ENCODE measurements around the gene MTIF3. TPM values are rescaled to one million over a fixed set of nuclear protein-coding genes. Genes with fewer than 3 reads are reported as not detected.

MTIF3 gene
- total RNA-seq, 1 experiment from 2014 or later: 31.6 TPM

DNA sequence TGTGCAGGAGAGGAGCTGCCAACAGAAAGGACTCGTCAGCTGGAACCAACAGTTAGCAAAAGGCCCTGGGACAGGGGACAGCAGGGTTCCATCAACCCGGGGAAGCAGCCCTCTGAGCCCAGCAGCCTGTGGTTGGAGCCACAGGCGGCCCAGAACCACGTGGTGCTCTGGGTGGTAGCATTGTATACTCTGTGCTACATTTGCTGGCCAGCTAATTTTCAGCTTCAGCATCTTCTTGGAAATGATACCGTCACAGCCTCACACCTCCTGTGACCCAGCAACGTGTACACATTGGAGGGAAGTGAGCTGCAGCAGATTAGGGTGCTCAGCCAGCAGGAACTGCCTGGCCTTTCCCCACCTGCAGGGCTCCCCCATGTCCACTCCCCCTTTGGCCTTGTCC lies 13.1 kb upstream of the MTIF3 start:
- Histone ChIP-seq H3K9me3 (ENCODE audit: control insufficient read depth, low read depth, low read length) (no peaks in the 10 kb centered on the region), H3K14ac (ENCODE audit: insufficient read depth, low read length) (no peak overlapping the region), H2BK20ac (ENCODE audit: low read depth, low read length, poor library complexity, severe bottlenecking) (no peak overlapping the region), H4K20me1 (ENCODE audit: control insufficient read depth, insufficient read depth, insufficient read length) (peaks cover 3% of the 10 kb centered on the region), H3K18ac (ENCODE audit: insufficient read length, low read depth, low read length) (no peak overlapping the region), H3K27me3 (ENCODE audit: insufficient read depth, low read length) (no peaks in the 10 kb centered on the region), H3K79me2 (ENCODE audit: insufficient read depth, low read length) (no peaks in the 10 kb centered on the region), H3K56ac (ENCODE audit: insufficient read length, low read depth, low read length) (no peak overlapping the region), H3K23me2 (ENCODE audit: insufficient read length, low read depth, low read length, poor library complexity, severe bottlenecking) (no peaks in the 10 kb centered on the region), H2BK120ac (ENCODE audit: low read depth, low read length, poor library complexity, severe bottlenecking) (no peak overlapping the region), H4K8ac (replicated peaks; ENCODE audit: insufficient read length, low read depth, low read length) (no peak overlapping the region), H3K79me1 (ENCODE audit: insufficient read depth, low read depth, low read length, poor library complexity, severe bottlenecking) (no peaks in the 10 kb centered on the region), H4K5ac (ENCODE audit: insufficient read length, low read depth, low read length) (no peak overlapping the region), H2AFZ (ENCODE audit: low read length) (no peak overlapping the region), H3T11ph (ENCODE audit: low read length) (no peak overlapping the region), H3K23ac (ENCODE audit: insufficient read length, low read depth, low read length) (no peak overlapping the region), H2AK5ac (ENCODE audit: insufficient read length, low read length) (no peak overlapping the region), H4K91ac (ENCODE audit: insufficient read length, low read depth, low read length) (no peak overlapping the region), H3K4ac (ENCODE audit: low read depth, low read length) (no peak overlapping the region), H3K9ac (ENCODE audit: extremely low read depth, insufficient read length, low read length) (no peak overlapping the region), H3K4me1 (ENCODE audit: insufficient read depth, low read length) (no peaks in the 10 kb centered on the region), H2BK15ac (ENCODE audit: low read depth, low read length) (no peak overlapping the region), H3K4me2 (ENCODE audit: insufficient read depth, insufficient read length, low read length) (no peak overlapping the region), H2BK5ac (ENCODE audit: insufficient read length, low read length) (no peak overlapping the region), H3K27ac (ENCODE audit: insufficient read length, low read depth, low read length) (no peak overlapping the region), H2BK12ac (ENCODE audit: insufficient read length, low read depth, low read length) (no peak overlapping the region)
- Mint-ChIP-seq H3K27me3 (ENCODE audit: low read depth) (peaks cover 9% of the 10 kb centered on the region), H3K9me3 (0 out of 5 replicates have a peak, but pooled peaks cover 0 to under 1% of the 10 kb centered on the region in 2 experiments), H3K4me3 (no peak overlapping the region), H3K4me1 (peaks cover 0 to 2% of the 10 kb centered on the region in 2 experiments; a peak in 1 of 4 replicates), H3K36me3 (ENCODE audit: insufficient read depth in 1 of 3, low read depth in 3 of 3) (no peaks in the 10 kb centered on the region), H3K27ac (no peak overlapping the region)
- DNase-seq: no peak
- no CpG with 5 or more reads among the region's 6 CpGs for WGBS (ENCODE audit: extremely low coverage, insufficient read length, low lambda C conversion rate)
- TF ChIP-seq, protein P1, sequence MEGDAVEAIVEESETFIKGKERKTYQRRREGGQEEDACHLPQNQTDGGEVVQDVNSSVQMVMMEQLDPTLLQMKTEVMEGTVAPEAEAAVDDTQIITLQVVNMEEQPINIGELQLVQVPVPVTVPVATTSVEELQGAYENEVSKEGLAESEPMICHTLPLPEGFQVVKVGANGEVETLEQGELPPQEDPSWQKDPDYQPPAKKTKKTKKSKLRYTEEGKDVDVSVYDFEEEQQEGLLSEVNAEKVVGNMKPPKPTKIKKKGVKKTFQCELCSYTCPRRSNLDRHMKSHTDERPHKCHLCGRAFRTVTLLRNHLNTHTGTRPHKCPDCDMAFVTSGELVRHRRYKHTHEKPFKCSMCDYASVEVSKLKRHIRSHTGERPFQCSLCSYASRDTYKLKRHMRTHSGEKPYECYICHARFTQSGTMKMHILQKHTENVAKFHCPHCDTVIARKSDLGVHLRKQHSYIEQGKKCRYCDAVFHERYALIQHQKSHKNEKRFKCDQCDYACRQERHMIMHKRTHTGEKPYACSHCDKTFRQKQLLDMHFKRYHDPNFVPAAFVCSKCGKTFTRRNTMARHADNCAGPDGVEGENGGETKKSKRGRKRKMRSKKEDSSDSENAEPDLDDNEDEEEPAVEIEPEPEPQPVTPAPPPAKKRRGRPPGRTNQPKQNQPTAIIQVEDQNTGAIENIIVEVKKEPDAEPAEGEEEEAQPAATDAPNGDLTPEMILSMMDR (conservative IDR thresholded peaks at IDR 0.05): no peak

Data from H9 (cell line).